Measurements from ENCODE around the gene C6orf47.

- TF ChIP-seq POLR2AphosphoS5 (IDR thresholded peaks at IDR 0.05): no peak
- no peak for TF ChIP-seq EZH2 (IDR thresholded peaks at IDR 0.05; ENCODE audit: borderline replicate concordance, insufficient read depth, low read length, poor library complexity, severe bottlenecking)
Observed at GRCh38 chr6:31654574-31655348, 5.8 kb downstream of the C6orf47 start.

Data from neural cell (in vitro differentiated cells).